Neural cell (in vitro differentiated cells): Measurements from ENCODE around the gene MAST4. TPM values are rescaled to one million over a fixed set of nuclear protein-coding genes. Genes with fewer than 3 reads are reported as not detected.

ENCODE experiments used
- H2AFZ ChIP-seq: fragments of 200-600, 300-800 bp; sonication (generic), shearing (Covaris generic); 2 replicates; pipeline ENCODE4 v1.6.0; 2014; ENCODE audit warnings: low read depth, mild to moderate bottlenecking, antibody characterized with exemption, low read length, moderate library complexity
- H3F3A ChIP-seq: fragments of 200-600 bp; shearing (Covaris generic); 2 replicates; pipeline ENCODE4 v1.6.1; 2016; ENCODE audit warnings: mild to moderate bottlenecking, moderate library complexity, mixed read lengths, antibody characterized with exemption, low read length; ENCODE audit not compliant: insufficient read depth, poor library complexity, severe bottlenecking
- H3K27ac ChIP-seq: fragments of 200-600, 300-800 bp; sonication (generic), shearing (Covaris generic); 2 replicates; pipeline ENCODE4 v1.5.1; 2014; ENCODE audit warnings: mild to moderate bottlenecking, low read length, moderate library complexity
- H3K27me3 ChIP-seq: fragments of 300-800, 200-600 bp; sonication (generic), shearing (Covaris generic); 2 replicates; pipeline ENCODE4 v1.6.0; 2014; ENCODE audit warnings: mild to moderate bottlenecking, low read depth, low read length, moderate library complexity; ENCODE audit not compliant: insufficient read depth
- H3K36me3 ChIP-seq: fragments of 300-800, 200-600 bp; sonication (generic), shearing (Covaris generic); 2 replicates; pipeline ENCODE4 v1.5.1; 2014; ENCODE audit warnings: mild to moderate bottlenecking, antibody characterized with exemption, low read length, moderate library complexity; ENCODE audit not compliant: insufficient read depth
- H3K4me2 ChIP-seq: fragments of 300-800, 200-600 bp; sonication (generic), shearing (Covaris generic); 2 replicates; pipeline ENCODE4 v1.6.0; 2014; ENCODE audit warnings: mild to moderate bottlenecking, low read length
- H3K4me3 ChIP-seq: fragments of 300-800, 200-600 bp; sonication (generic), shearing (Covaris generic); 2 replicates; pipeline ENCODE4 v1.5.1; 2014; ENCODE audit warnings: mild to moderate bottlenecking, low read length, moderate library complexity
- H3K79me2 ChIP-seq: fragments of 200-600 bp; shearing (Covaris generic); replicated peaks from 2 replicates; pipeline ENCODE4 v1.6.0; 2014; ENCODE audit warnings: mild to moderate bottlenecking, low read length, moderate library complexity; ENCODE audit not compliant: insufficient read depth
- H3K9ac ChIP-seq: fragments of 300-800, 200-600 bp; sonication (generic), shearing (Covaris generic); 2 replicates; pipeline ENCODE4 v1.6.1; 2016; ENCODE audit warnings: mild to moderate bottlenecking, low read length, mixed read lengths
- H3K9me2 ChIP-seq: fragments of 200-600 bp; shearing (Covaris generic); 2 replicates; pipeline ENCODE4 v1.6.1; 2016; ENCODE audit warnings: mild to moderate bottlenecking, low read length, mixed read lengths; ENCODE audit not compliant: insufficient read depth
- H3K9me3 ChIP-seq: fragments of 200-600, 300-800 bp; sonication (generic), shearing (Covaris generic); 2 replicates; pipeline ENCODE4 v1.6.1; 2016; ENCODE audit warnings: mild to moderate bottlenecking, mixed run types, low read length, moderate library complexity, mixed read lengths
- H4K20me1 ChIP-seq: fragments of 200-600 bp; shearing (Covaris generic); 2 replicates; pipeline ENCODE4 v1.6.1; 2016; ENCODE audit warnings: mild to moderate bottlenecking, mixed run types; ENCODE audit not compliant: insufficient read depth
- EP300 ChIP-seq: fragments of 450-650 bp; conservative IDR thresholded peaks from 2 replicates; pipeline ENCODE4 v1.6.1; 2014; ENCODE audit warnings: antibody characterized with exemption, mild to moderate bottlenecking, moderate library complexity; ENCODE audit not compliant: poor library complexity, severe bottlenecking
- EZH2 ChIP-seq: fragments of 200-600, 300-800 bp; shearing (Covaris generic), sonication (generic); IDR thresholded peaks from 2 replicates; pipeline ENCODE4 v1.6.1; 2014; ENCODE audit warnings: antibody characterized with exemption, low read length, borderline replicate concordance, mild to moderate bottlenecking; ENCODE audit not compliant: insufficient read depth, poor library complexity, severe bottlenecking
- MXI1 ChIP-seq: fragments of 450-650 bp; conservative IDR thresholded peaks from 2 replicates; pipeline ENCODE4 v1.6.1; 2014; ENCODE audit warnings: antibody characterized with exemption, mild to moderate bottlenecking; ENCODE audit not compliant: poor library complexity, severe bottlenecking
- POLR2AphosphoS5 ChIP-seq: IDR thresholded peaks from 2 replicates; pipeline ENCODE4 v1.6.1; 2012
- RAD21 ChIP-seq: fragments of 450-650 bp; conservative IDR thresholded peaks from 2 replicates; pipeline ENCODE4 v1.6.1; 2014; ENCODE audit warnings: antibody characterized with exemption, mild to moderate bottlenecking, moderate library complexity
- SMC3 ChIP-seq: fragments of 450-650 bp; conservative IDR thresholded peaks from 2 replicates; pipeline ENCODE4 v1.6.1; 2014; ENCODE audit warnings: antibody characterized with exemption, mild to moderate bottlenecking, moderate library complexity; ENCODE audit not compliant: poor library complexity
- TAF1 ChIP-seq: IDR thresholded peaks from 2 replicates; pipeline ENCODE4 v1.6.1; 2012; ENCODE audit warnings: low read depth
- polyA plus RNA-seq: library from polyadenylated mRNA; depleted of rRNA; stranded (reverse); fragments of >200 nt; gene quantifications from 2 replicates; pipeline ENCODE4 v1.2.3, GENCODE V29; 2014
- TF ChIP-seq, protein P1 (sequence below): IDR thresholded peaks from 2 replicates; pipeline ENCODE4 v1.6.1; 2012; ENCODE audit warnings: borderline replicate concordance
- TF ChIP-seq, protein P2 (sequence below): fragments of 450-650 bp; IDR thresholded peaks from 2 replicates; pipeline ENCODE4 v1.5.1; 2014; ENCODE audit warnings: antibody characterized with exemption, mild to moderate bottlenecking, moderate library complexity; ENCODE audit not compliant: poor library complexity, severe bottlenecking

Gene MAST4
- polyA plus RNA-seq, 1 donor from 2014 or later: 2.3 TPM

DNA sequence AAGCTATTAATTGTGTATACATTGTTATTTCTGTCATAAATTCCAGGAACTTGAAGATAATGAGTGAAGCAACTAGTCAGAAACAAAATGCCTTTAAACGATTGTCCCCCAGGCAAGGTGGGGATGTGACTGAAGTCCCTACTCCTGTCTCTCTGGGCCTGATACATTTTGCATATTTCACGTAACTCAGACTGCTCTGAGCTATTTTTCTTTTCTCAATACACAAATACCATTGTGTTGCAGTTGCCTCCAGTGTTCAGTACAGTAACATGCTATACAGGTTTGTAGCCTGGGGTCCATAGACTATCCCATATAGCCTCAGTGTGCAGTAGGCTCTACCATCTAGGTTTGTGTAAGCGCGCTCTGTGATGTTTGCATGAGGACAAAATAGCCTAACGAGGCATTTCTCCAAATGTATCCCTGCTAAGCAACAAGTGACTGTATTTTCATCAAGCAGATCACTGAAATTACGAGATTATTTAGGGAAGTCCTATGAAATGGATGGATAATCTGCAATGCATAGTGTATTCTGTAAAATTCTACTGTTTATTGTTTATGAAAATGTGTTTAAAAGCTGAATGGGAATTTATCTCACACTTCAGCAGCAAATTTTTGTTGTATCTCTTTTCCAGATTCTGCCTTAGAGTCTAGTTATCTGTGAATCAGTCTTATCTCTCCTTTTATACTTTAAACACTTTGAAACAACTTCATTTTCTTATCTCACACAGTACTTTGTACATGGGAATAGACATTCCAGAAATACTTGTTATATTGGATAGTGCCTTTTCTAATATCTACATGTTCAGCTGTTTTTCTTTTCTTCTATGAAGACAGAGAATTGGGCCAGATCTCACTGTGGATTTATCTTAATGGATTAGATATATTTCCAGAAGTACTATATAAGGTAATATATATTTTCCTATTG is 449.9 kb downstream of the MAST4 start:
- Histone ChIP-seq H3K4me2 (no peak overlapping the region), H3K4me3 (no peak overlapping the region), H3K79me2 (no peaks in the 10 kb centered on the region), H2AFZ (no peak overlapping the region), H3K27ac (no peak overlapping the region), H3K27me3 (no peaks in the 10 kb centered on the region), H4K20me1 (no peaks in the 10 kb centered on the region), H3K36me3 (no peaks in the 10 kb centered on the region), H3K9me3 (no peaks in the 10 kb centered on the region), H3F3A (no peaks in the 10 kb centered on the region), H3K9me2 (no peaks in the 10 kb centered on the region), H3K9ac (no peak overlapping the region)
- no peak for TF ChIP-seq SMC3
- TF ChIP-seq POLR2AphosphoS5: no peak
- no peak for TF ChIP-seq EZH2
- TF ChIP-seq EP300: no peak
- TF ChIP-seq MXI1: no peak
- no peak for TF ChIP-seq TAF1
- no peak for TF ChIP-seq RAD21
- TF ChIP-seq, protein P1, sequence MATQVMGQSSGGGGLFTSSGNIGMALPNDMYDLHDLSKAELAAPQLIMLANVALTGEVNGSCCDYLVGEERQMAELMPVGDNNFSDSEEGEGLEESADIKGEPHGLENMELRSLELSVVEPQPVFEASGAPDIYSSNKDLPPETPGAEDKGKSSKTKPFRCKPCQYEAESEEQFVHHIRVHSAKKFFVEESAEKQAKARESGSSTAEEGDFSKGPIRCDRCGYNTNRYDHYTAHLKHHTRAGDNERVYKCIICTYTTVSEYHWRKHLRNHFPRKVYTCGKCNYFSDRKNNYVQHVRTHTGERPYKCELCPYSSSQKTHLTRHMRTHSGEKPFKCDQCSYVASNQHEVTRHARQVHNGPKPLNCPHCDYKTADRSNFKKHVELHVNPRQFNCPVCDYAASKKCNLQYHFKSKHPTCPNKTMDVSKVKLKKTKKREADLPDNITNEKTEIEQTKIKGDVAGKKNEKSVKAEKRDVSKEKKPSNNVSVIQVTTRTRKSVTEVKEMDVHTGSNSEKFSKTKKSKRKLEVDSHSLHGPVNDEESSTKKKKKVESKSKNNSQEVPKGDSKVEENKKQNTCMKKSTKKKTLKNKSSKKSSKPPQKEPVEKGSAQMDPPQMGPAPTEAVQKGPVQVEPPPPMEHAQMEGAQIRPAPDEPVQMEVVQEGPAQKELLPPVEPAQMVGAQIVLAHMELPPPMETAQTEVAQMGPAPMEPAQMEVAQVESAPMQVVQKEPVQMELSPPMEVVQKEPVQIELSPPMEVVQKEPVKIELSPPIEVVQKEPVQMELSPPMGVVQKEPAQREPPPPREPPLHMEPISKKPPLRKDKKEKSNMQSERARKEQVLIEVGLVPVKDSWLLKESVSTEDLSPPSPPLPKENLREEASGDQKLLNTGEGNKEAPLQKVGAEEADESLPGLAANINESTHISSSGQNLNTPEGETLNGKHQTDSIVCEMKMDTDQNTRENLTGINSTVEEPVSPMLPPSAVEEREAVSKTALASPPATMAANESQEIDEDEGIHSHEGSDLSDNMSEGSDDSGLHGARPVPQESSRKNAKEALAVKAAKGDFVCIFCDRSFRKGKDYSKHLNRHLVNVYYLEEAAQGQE: no peak
- TF ChIP-seq, protein P2, sequence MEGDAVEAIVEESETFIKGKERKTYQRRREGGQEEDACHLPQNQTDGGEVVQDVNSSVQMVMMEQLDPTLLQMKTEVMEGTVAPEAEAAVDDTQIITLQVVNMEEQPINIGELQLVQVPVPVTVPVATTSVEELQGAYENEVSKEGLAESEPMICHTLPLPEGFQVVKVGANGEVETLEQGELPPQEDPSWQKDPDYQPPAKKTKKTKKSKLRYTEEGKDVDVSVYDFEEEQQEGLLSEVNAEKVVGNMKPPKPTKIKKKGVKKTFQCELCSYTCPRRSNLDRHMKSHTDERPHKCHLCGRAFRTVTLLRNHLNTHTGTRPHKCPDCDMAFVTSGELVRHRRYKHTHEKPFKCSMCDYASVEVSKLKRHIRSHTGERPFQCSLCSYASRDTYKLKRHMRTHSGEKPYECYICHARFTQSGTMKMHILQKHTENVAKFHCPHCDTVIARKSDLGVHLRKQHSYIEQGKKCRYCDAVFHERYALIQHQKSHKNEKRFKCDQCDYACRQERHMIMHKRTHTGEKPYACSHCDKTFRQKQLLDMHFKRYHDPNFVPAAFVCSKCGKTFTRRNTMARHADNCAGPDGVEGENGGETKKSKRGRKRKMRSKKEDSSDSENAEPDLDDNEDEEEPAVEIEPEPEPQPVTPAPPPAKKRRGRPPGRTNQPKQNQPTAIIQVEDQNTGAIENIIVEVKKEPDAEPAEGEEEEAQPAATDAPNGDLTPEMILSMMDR: no peak

DNA sequence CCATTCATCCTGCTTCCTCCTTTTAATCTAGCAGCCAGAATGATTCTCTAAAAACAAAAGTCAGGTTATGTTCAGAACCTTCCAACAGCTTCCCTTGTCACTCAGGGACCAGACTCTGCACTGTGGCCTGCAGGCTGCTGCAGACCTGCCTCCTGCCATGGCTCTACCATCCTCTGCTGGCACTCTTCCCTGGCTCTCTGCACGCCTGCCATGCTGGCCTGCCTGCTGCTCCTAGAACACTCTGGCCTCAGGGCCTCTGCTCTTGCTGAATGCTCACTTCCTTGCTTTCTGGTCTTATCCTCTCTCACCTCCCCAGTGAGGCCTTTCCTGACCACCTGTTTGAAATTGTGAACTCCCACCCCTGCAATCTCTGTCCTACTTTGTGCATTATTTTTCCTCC is 451.0 kb downstream of the MAST4 start:
- no peaks in the 10 kb centered on the region for H3K27me3 ChIP-seq
- H3K79me2 ChIP-seq: no peaks in the 10 kb centered on the region
- no peaks in the 10 kb centered on the region for H3F3A ChIP-seq
- H2AFZ ChIP-seq: no peak overlapping the region
- H3K9me2 ChIP-seq: no peaks in the 10 kb centered on the region
- H3K36me3 ChIP-seq: no peaks in the 10 kb centered on the region
- H4K20me1 ChIP-seq: no peaks in the 10 kb centered on the region
- H3K4me2 ChIP-seq: no peak overlapping the region
- no peaks in the 10 kb centered on the region for H3K9me3 ChIP-seq
- H3K4me3 ChIP-seq: no peak overlapping the region
- no peak overlapping the region for H3K27ac ChIP-seq
- TF ChIP-seq MXI1: no peak
- TF ChIP-seq SMC3: no peak
- no peak for TF ChIP-seq EP300
- TF ChIP-seq POLR2AphosphoS5: no peak
- TF ChIP-seq, protein P1: no peak
- TF ChIP-seq, protein P2: no peak
- no peak for TF ChIP-seq EZH2
- no peak for TF ChIP-seq RAD21
- no peak overlapping the region for H3K9ac ChIP-seq
